Skeletal muscle satellite cell (primary cell): Measurements from ENCODE around the gene AKAP17A.

ENCODE experiments used
- H3K27me3 ChIP-seq: 2 replicates; pipeline ENCODE4 v1.7.0; 2013; ENCODE audit warnings: low read length; ENCODE audit not compliant: control insufficient read depth, insufficient read depth
- H3K36me3 ChIP-seq: 2 replicates; pipeline ENCODE4 v1.7.0; 2013; ENCODE audit warnings: mild to moderate bottlenecking, control low read depth, low read length; ENCODE audit not compliant: insufficient read depth
- H3K4me1 ChIP-seq: 2 replicates; pipeline ENCODE4 v1.7.0; 2013; ENCODE audit warnings: low read length; ENCODE audit not compliant: control insufficient read depth, insufficient read depth
- H3K4me2 ChIP-seq: 2 replicates; pipeline ENCODE4 v1.7.0; 2013; ENCODE audit warnings: mild to moderate bottlenecking, low read length
- H3K4me3 ChIP-seq: 2 replicates; pipeline ENCODE4 v1.7.0; 2013; ENCODE audit warnings: low read length
- H3K9ac ChIP-seq: 2 replicates; pipeline ENCODE4 v1.7.0; 2013; ENCODE audit warnings: mild to moderate bottlenecking, low read depth, low read length, moderate library complexity
- H3K9me3 ChIP-seq: replicated peaks from 2 replicates; pipeline ENCODE4 v1.7.0; 2013; ENCODE audit warnings: mild to moderate bottlenecking, control low read depth, low read length

Gene AKAP17A

DNA sequence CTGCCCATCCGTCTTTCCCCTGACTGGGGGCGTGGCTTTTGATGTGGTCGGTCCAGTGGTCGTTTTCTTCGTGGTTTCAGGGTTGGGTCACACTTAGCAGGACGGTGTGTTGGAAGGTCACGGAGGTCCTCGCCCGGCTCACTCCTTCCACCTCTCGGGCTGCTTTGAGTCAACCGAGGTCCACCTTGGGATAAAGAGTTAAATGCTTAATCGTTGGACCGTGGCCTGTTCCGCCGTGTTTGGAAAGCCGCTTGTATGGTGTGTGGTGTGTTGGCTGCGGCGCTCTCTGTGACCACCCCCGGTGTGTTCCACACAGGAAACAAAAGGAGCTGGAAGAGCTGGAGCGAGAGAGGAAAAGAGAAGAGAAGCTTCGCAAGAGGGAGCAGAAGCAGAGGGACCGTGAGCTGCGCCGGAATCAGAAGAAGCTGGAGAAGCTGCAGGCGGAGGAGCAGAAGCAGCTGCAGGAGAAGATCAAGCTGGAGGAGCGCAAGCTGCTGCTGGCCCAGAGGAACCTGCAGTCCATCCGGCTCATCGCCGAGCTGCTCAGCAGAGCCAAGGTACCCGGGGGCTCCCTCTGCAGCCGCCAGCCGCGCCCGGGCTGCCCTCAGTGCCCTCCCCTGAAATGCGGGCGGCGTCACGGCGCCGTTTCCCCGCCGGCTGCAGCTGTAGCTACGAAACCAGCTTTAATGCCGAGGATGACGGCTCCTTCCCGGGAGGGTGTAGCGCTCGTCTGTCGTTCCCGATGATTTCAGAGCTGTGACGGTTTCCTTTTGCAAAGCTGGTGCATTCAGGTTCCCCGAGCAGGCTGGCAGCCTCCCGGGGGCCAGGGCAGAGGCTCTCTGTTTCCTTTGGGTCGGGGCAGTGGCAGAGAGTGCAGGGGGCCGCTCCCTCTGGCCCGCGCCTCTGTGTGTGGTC lies 7.7 kb downstream of the AKAP17A start:
- Histone ChIP-seq H3K4me1 (no peaks in the 10 kb centered on the region), H3K27me3 (no peaks in the 10 kb centered on the region), H3K36me3 (peaks cover 83% of the 10 kb centered on the region), H3K9ac (no peak overlapping the region), H3K4me2 (no peak overlapping the region), H3K4me3 (no peak overlapping the region), H3K9me3 (no peaks in the 10 kb centered on the region)

DNA sequence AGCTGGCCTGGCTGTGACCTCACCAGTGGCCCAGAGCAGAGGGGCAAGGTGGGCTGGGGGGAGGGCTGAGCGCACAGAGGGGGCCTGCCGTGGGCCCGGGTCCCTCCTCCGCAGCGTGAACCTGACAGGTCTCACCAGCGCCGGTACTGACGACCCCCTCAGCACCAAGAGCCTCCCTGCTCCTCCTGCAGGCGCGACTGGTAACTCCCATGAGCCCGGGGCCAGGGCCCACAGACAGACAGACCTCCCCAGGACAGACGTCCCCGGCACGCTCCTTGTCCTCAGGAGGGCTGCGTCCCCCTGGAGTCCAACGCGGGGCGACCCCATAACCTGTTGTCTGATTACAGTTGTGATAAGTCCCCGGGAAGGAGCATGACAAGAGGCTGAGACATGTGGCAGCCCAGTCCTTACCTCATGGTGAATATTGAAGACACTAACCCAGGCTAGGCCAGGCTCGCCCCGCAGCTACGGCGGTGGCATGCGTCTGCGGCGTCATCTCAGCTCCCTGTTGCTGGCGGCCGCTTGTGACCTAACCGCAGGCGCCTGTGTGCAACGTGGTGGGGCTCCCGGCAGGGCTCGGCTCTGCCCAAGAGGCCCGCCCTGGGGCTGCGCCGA lies 8.5 kb downstream of the AKAP17A start:
- Histone ChIP-seq H3K9me3 (no peaks in the 10 kb centered on the region), H3K36me3 (peaks cover 80% of the 10 kb centered on the region), H3K4me3 (no peak overlapping the region), H3K4me2 (no peak overlapping the region), H3K9ac (no peak overlapping the region), H3K4me1 (no peaks in the 10 kb centered on the region), H3K27me3 (no peaks in the 10 kb centered on the region)

DNA sequence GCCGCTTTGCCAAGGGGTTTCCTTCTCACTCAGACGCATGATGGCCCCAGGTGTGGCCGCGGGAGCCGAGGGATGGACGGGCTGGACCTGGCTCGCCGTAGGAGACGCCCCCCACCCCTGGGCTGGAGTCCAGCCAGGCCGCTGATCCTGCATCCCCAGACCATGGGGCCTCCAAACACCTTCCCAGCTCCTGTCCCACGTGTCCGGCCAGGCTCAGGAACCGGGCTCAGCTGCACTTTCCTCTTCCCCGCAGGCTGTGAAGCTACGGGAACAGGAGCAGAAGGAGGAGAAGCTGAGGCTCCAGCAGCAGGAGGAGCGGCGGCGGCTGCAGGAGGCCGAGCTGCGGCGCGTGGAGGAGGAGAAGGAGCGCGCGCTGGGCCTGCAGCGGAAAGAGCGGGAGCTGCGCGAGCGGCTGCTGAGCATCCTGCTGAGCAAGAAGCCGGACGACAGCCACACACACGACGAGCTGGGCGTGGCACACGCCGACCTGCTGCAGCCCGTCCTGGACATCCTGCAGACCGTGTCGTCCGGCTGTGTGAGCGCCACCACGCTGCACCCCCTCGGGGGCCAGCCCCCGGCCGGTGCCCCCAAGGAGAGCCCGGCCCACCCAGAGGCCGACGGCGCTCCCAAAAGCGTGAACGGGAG lies 9.1 kb downstream of the AKAP17A start:
- no peaks in the 10 kb centered on the region for H3K9me3 ChIP-seq
- H3K9ac ChIP-seq, result no peak overlapping the region
- no peak overlapping the region for H3K4me3 ChIP-seq
- H3K36me3 ChIP-seq, result peaks cover 73% of the 10 kb centered on the region
- H3K4me2 ChIP-seq, result no peak overlapping the region
- H3K4me1 ChIP-seq, result no peaks in the 10 kb centered on the region
- H3K27me3 ChIP-seq, result no peaks in the 10 kb centered on the region

DNA sequence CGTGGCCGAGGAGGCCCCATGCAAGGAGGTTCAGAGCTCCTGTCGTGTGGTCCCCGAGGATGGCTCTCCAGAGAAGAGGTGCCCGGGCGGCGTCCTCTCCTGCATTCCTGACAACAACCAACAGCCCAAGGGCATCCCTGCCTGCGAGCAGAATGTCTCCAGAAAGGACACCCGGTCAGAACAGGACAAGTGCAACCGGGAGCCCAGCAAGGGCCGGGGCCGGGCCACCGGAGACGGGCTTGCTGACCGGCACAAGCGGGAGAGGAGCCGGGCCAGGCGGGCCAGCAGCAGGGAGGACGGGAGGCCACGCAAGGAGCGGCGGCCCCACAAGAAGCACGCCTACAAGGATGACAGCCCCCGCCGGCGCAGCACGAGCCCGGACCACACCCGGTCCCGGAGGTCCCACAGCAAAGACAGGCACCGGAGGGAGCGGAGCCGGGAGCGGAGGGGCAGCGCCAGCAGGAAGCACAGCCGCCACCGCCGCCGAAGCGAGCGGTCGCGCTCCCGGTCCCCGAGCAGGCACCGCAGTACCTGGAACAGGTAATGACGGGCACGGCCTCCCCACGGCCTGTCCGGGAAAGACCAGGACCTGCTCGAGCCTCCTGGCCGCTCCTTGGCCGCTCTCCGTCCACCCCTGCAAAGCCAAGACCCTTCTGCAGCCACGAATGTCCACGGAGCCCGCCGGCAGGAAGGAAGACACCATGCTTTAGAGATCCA lies 9.8 kb downstream of the AKAP17A start:
- no peaks in the 10 kb centered on the region for H3K4me1 ChIP-seq
- H3K9me3 ChIP-seq, result no peaks in the 10 kb centered on the region

DNA sequence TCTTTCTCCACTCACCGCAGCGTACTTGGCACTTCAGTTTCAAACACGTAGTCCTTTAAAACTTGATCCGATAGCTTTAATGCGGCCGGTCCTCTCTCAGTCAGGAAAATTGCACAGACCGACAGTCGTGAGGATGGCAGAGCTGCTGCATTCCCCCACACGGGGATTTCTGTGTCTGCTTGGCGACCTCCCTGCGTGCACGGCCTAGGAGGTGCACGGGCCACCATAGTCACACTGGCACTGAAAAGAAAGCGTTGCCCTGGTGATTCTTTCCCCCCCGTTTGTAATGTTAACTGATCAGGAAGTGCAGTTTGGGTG lies 10.3 kb downstream of the AKAP17A start:
- no peak overlapping the region for H3K4me3 ChIP-seq
- H3K9me3 ChIP-seq, result no peaks in the 10 kb centered on the region
- no peaks in the 10 kb centered on the region for H3K27me3 ChIP-seq
- H3K4me1 ChIP-seq, result no peaks in the 10 kb centered on the region
- no peak overlapping the region for H3K9ac ChIP-seq
- H3K4me2 ChIP-seq, result no peak overlapping the region
- peaks cover 66% of the 10 kb centered on the region for H3K36me3 ChIP-seq

More for the DNA sequence above, 9.8 kb downstream of the AKAP17A start:
- no peaks in the 10 kb centered on the region for H3K27me3 ChIP-seq
- H3K4me2 ChIP-seq, result no peak overlapping the region
- H3K4me3 ChIP-seq, result no peak overlapping the region
- H3K9ac ChIP-seq, result no peak overlapping the region
- H3K36me3 ChIP-seq, result peaks cover 66% of the 10 kb centered on the region

DNA sequence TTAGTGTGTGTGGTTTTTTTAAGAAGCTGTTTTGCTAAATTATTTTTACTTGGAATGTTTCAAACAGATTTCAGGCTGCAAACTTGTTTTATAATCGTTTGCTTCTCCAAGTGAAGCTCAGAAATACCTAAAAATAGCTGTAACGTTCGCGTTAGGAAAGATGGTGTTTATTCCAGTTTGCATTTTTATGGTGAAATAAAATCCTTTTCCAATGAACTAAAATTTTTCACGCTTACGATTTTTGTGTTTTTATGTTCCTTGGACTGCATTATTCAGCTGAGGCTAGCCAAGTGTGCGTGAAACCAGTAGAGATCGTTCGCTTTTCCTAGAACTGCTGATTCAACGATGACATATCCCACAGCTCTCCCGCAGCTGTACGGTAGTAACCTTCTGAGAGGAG lies 10.9 kb downstream of the AKAP17A start:
- H3K9ac ChIP-seq, result no peak overlapping the region
- H3K4me1 ChIP-seq, result no peaks in the 10 kb centered on the region
- H3K36me3 ChIP-seq, result peaks cover 60% of the 10 kb centered on the region
- H3K27me3 ChIP-seq, result no peaks in the 10 kb centered on the region
- no peak overlapping the region for H3K4me2 ChIP-seq
- no peaks in the 10 kb centered on the region for H3K9me3 ChIP-seq
- H3K4me3 ChIP-seq, result no peak overlapping the region

DNA sequence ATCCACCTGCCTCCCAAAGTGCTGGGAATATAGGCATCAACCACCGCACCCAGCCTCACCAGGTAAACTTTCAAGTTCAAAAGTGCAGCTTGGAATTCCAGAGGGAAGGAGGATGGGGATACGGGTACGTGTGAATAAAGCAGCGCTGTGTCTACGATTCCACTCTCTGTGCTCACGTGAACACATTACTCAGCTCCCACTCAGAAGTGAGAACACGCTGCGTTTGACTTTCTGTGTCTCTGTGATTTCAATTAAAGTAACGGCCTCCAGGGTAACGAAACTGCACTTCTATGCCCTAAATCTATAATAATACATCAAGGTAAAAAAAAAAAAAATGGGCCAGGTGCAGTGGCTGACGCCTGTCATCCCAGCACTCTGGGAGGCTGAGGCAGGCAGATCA lies 15.1 kb downstream of the AKAP17A start:
- H3K36me3 ChIP-seq, result peaks cover 21% of the 10 kb centered on the region
- no peaks in the 10 kb centered on the region for H3K27me3 ChIP-seq
- H3K9me3 ChIP-seq, result no peaks in the 10 kb centered on the region
- H3K4me3 ChIP-seq, result no peak overlapping the region
- H3K4me1 ChIP-seq, result no peaks in the 10 kb centered on the region
- no peak overlapping the region for H3K9ac ChIP-seq
- no peak overlapping the region for H3K4me2 ChIP-seq

DNA sequence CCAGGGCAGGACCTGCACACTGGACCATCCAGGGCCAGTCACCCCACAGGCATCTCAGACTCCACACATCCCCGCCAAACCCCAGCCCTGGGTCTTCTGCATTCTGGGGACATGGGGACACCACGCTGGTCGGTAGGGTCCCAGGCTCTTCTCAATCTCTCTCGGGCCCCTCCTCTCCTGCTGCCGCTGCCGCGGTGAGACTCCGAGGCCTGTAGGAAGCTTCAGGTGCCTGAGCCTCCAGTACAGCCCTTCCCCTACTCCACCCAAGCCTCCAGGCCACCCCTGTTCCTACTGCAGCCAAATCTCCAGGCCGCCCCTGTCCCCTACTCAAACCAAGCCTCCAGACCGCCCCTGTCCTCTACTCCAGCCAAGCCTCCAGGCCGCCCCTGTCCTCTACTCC lies 17.9 kb downstream of the AKAP17A start:
- Histone ChIP-seq H3K36me3 (peaks cover 2% of the 10 kb centered on the region), H3K27me3 (no peaks in the 10 kb centered on the region), H3K4me1 (no peaks in the 10 kb centered on the region), H3K4me2 (no peak overlapping the region), H3K9me3 (no peaks in the 10 kb centered on the region), H3K4me3 (no peak overlapping the region), H3K9ac (no peak overlapping the region)

DNA sequence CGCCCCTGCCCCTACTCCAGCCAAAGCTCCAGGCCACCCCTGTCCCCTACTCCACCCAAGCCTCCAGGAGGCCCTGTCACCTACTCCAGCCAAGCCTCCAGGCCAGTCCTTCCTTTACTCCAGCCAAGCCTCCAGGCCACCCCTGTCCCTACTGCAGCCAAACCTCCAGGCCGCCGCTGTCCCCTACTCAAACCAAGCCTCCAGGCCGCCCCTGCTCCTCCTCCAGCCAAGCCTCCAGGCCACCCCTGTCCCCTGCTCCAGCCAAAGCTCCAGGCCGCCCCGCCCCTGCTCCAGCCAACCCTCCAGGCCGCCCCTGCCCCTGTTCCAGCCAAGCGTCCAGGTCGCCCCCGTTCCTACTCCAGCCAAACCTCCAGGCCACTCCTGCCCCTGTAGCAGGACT lies 18.4 kb downstream of the AKAP17A start:
- H3K4me3 ChIP-seq, result no peak overlapping the region
- H3K4me1 ChIP-seq, result no peaks in the 10 kb centered on the region
- H3K4me2 ChIP-seq, result no peak overlapping the region
- H3K27me3 ChIP-seq, result no peaks in the 10 kb centered on the region
- no peak overlapping the region for H3K9ac ChIP-seq
- H3K9me3 ChIP-seq, result no peaks in the 10 kb centered on the region
- H3K36me3 ChIP-seq, result no peaks in the 10 kb centered on the region

DNA sequence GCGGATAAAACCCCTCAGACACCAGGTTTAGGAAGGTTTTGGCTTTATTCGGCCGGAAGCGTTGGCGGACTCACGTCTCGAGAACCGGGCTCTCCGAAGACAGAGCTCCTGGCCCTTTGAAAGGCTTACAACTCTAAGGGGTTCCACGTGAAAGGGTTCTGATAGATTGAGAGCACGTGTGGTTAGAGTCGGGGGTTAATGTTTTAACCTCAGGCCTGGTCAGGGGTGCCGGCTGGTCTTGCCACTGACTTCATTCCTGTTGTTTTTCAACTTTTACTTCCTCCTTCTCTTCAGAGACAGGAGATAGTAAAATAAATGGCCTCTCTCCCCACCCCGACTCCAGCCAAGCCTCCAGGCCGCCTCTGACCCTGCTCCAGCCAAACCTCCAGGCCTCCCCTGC lies 18.8 kb downstream of the AKAP17A start:
- H3K4me2 ChIP-seq, result no peak overlapping the region
- no peaks in the 10 kb centered on the region for H3K36me3 ChIP-seq

DNA sequence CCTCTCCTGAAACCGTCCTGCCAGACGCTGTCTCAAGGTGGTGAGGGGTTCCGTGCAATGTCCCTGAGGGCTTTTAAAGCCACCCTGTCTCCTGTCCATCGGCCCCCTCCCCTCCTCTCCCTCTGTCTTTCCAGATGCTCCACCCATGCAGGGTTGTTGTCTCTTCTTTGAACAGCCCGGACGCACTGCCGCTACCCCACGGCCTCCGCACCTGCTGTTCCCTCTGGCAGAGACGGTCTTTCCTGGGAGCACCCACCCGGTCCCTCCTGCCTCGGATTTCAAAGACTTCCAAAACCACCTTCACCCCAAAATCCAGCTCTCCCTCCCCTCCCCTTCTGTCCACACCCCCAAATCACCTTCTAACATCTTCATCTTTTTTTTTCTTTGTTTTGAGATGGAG lies 19.3 kb downstream of the AKAP17A start:
- Histone ChIP-seq H3K36me3 (no peaks in the 10 kb centered on the region), H3K4me3 (no peak overlapping the region), H3K9me3 (no peaks in the 10 kb centered on the region), H3K27me3 (no peaks in the 10 kb centered on the region), H3K4me1 (no peaks in the 10 kb centered on the region), H3K9ac (no peak overlapping the region), H3K4me2 (no peak overlapping the region)

More for the DNA sequence above, 18.8 kb downstream of the AKAP17A start:
- no peaks in the 10 kb centered on the region for H3K9me3 ChIP-seq
- no peaks in the 10 kb centered on the region for H3K27me3 ChIP-seq
- H3K4me1 ChIP-seq, result no peaks in the 10 kb centered on the region
- H3K4me3 ChIP-seq, result no peak overlapping the region
- no peak overlapping the region for H3K9ac ChIP-seq
